ENCODE measurements around the gene MAST3.

DNA sequence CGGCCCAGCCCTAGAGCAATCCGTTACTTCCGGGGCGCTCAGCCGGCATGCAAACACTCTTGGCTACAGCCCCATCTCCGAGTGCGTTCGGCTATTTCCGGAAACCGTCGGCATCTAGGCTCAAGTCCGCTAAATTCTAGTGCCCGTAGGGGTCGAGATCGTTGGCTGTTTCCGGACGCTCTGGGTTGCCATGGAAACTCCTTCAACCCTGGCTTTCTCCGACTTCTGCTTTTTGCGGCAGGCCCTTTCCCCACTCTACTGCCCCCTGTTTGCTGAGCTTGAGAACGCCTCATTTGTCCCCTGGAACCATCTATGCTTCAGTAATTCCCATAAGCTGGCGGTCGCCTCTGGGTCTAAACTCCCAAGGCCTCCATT is 54.9 kb downstream of the MAST3 start:
- TF ChIP-seq, protein P1, sequence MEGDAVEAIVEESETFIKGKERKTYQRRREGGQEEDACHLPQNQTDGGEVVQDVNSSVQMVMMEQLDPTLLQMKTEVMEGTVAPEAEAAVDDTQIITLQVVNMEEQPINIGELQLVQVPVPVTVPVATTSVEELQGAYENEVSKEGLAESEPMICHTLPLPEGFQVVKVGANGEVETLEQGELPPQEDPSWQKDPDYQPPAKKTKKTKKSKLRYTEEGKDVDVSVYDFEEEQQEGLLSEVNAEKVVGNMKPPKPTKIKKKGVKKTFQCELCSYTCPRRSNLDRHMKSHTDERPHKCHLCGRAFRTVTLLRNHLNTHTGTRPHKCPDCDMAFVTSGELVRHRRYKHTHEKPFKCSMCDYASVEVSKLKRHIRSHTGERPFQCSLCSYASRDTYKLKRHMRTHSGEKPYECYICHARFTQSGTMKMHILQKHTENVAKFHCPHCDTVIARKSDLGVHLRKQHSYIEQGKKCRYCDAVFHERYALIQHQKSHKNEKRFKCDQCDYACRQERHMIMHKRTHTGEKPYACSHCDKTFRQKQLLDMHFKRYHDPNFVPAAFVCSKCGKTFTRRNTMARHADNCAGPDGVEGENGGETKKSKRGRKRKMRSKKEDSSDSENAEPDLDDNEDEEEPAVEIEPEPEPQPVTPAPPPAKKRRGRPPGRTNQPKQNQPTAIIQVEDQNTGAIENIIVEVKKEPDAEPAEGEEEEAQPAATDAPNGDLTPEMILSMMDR (IDR thresholded peaks at IDR 0.05): peak; percentile 29 to 56 (median 41)
- TF ChIP-seq POLR2A (IDR thresholded peaks at IDR 0.05) (no peak), POLR2AphosphoS5 (IDR thresholded peaks at IDR 0.05; ENCODE audit: insufficient read depth in 1 of 2, low read depth in 1 of 2) (no peak)

Data from vagina (tissue), 2 donors.